Small intestine (tissue), 7 donors: Measurements from ENCODE around the gene KRT31. TPM values are rescaled to one million over a fixed set of nuclear protein-coding genes. Genes with fewer than 3 reads are reported as not detected.
A peak's percentile ranks its signal among the peaks of the same experiment; 100 is the strongest.
"Not testable (repeated sequence)": the region's sequence is repeated elsewhere in the genome, so short reads cannot be mapped to it uniquely, and the experiment has no call there.

Experiments
- DNase-seq, 2 donors: peaks; one replicate each; pipeline versions ENCODE4 v3.0.0 to v3.0.0-alpha.2; 2013
- FAIRE-seq: peaks from 2 replicates; lab custom pipeline; 2012; peaks lifted over from hg19 to GRCh38; lab: Jason Lieb, UNC
- H3K27ac ChIP-seq, 3 donors: one replicate each; pipeline ENCODE4 v1.5.1; 2013; ENCODE audit warnings: low read length in 2 of 3, mild to moderate bottlenecking in 2 of 3, control low read depth in 1 of 3, inconsistent platforms in 1 of 3, low read depth in 1 of 3, moderate library complexity in 1 of 3
- H3K27me3 ChIP-seq, 3 donors: one replicate each; pipeline ENCODE4 v1.6.1; 2013; ENCODE audit warnings: low read length in 3 of 3, inconsistent platforms in 1 of 3; ENCODE audit not compliant: control insufficient read depth in 3 of 3, insufficient read depth in 3 of 3
- H3K36me3 ChIP-seq, 3 donors: one replicate each; pipeline ENCODE4 v1.6.1; 2013; ENCODE audit warnings: low read length in 3 of 3, inconsistent platforms in 1 of 3, low read depth in 1 of 3, mild to moderate bottlenecking in 1 of 3, moderate library complexity in 1 of 3; ENCODE audit not compliant: control insufficient read depth in 3 of 3, insufficient read depth in 2 of 3
- H3K4me1 ChIP-seq, 3 donors: one replicate each; pipeline ENCODE4 v1.6.1; 2013; ENCODE audit warnings: low read length in 2 of 3, inconsistent platforms in 1 of 3, low read depth in 1 of 3, mild to moderate bottlenecking in 1 of 3, moderate library complexity in 1 of 3; ENCODE audit not compliant: control insufficient read depth in 3 of 3, insufficient read depth in 2 of 3
- H3K4me3 ChIP-seq, 3 donors: one replicate each; pipeline ENCODE4 v1.5.1; 2013; ENCODE audit warnings: low read length in 3 of 3, control low read depth in 1 of 3, inconsistent platforms in 1 of 3, low read depth in 1 of 3, mild to moderate bottlenecking in 1 of 3, moderate library complexity in 1 of 3
- H3K9me3 ChIP-seq, 2 donors: one replicate each; pipeline ENCODE4 v1.6.1; 2013; ENCODE audit warnings: low read depth in 1 of 2, low read length in 1 of 2; ENCODE audit not compliant: control insufficient read depth in 2 of 2, insufficient read depth in 1 of 2
- WGBS, 3 donors: extraction: QIAGEN DNeasy Blood & Tissue Kit; methylation state at CpG; one replicate each; pipeline ENCODE4 v1.1.7; 2013; 5-methylcytosine and 5-hydroxymethylcytosine counted together
- polyA plus RNA-seq, 4 donors: library from polyadenylated mRNA; stranded (reverse) in 3 of 4; unstranded in 1 of 4; fragments of 200-250 nt in 3 of 4; fragments of 120-200 nt in 1 of 4; gene quantifications; one replicate each; pipeline versions ENCODE4 v1.2.1 to v1.2.3, GENCODE V29; 2013
- donor health status: healthy with polysubstance abuse.
- donor health status: control.
- donor health status: control.
- donor health status: Bipolar disorder and iron deficiency.
- donor health status: healthy.

KRT31 gene
- polyA plus RNA-seq, 4 donors = not detected

DNA sequence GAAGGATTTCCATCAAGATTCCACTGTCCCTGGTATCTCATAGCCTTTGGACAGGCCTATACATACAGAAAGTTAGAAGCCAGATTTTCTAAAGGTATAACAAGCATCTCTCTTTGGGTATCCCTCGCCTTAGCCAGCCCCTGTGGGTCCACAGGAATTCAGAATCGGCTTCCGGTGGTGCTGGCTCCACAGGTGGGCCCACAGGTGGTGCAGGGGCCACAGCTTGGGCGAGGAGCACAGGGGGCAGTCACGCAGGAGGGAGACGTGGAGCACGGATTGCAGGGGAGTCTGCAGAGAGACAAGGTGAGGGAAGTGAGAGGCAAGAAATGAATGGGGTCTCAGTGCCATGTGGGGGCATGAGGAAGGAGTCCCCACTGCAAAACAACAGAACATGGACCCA, 39.8 kb upstream of the KRT31 start:
- Histone ChIP-seq H3K4me1 (no peaks in the 10 kb centered on the region), H3K27ac (no peak overlapping the region), H3K9me3 (no peaks in the 10 kb centered on the region), H3K36me3 (no peaks in the 10 kb centered on the region), H3K4me3 (no peak overlapping the region), H3K27me3 (peaks cover 0 to 10% (median 0%) of the 10 kb centered on the region in 3 donors)
- FAIRE-seq (no peak), DNase-seq (no peak)
- WGBS, 3 donors = 72 to 86% (median 82%) methylated on average over 7 of the region's 7 CpGs

GRCh38 chr17:41434415-41434814, 37.0 kb upstream of the KRT31 start:
- Histone ChIP-seq H3K4me1 (no peaks in the 10 kb centered on the region), H3K27ac (no peak overlapping the region), H3K27me3 (peaks cover 0 to 8% (median 2%) of the 10 kb centered on the region in 3 donors), H3K4me3 (no peak overlapping the region), H3K9me3 (no peaks in the 10 kb centered on the region), H3K36me3 (no peaks in the 10 kb centered on the region)
- FAIRE-seq = no peak
- 18 to 35% (median 35%) methylated on average over 5 of the region's 5 CpGs for WGBS, 3 donors
- peak; percentile 5 to 32 for DNase-seq

DNA sequence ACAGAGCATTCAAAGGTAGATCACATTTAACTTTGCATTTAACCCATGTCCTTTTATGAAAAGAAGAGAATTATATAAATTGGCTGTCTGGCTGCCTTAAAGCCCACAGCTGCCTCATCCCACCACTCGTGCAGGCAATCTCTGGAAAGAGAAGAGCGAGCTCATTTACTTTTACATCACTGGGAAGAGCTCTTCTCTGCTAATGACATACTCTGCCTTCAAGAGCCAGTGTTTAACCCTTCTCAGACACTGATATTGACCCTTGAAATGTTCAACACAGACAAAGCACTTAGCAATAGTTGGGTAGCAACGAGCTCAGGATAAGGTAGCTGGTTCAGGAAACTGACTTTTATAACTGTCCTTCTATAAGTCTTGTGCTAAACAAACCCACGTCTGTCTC, 36.6 kb upstream of the KRT31 start:
- WGBS, 3 donors = 40 to 45% (median 40%) methylated on average over 4 of the region's 4 CpGs
- Histone ChIP-seq H3K4me3 (no peak overlapping the region), H3K9me3 (no peaks in the 10 kb centered on the region), H3K36me3 (no peaks in the 10 kb centered on the region), H3K27me3 (peaks cover 0 to 8% (median 2%) of the 10 kb centered on the region in 3 donors), H3K27ac (no peak overlapping the region), H3K4me1 (no peaks in the 10 kb centered on the region)
- FAIRE-seq (no peak), DNase-seq (peak in 1 of 2 donors; percentile 10)

DNA sequence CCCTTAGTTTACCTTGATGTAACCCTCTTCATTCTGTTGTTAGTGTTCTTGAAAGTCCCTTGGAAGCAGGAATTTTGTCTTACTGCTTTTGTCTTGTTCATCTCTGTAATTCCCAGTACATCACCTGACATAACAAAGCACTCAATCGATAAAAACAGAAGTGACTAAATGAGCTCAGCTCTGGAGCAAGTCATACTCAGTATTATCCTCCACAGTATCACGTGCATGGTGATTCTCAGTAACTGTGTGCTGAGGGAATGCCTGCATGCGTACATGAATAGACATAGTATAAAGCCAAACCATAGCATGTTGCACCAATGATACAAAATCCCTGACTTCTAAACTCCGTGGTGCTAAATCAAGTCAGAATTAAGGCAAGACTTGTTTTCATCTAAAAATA, 36.2 kb upstream of the KRT31 start:
- H3K27me3 ChIP-seq = peaks cover 0 to 8% (median 4%) of the 10 kb centered on the region in 3 donors
- DNase-seq (no peak), FAIRE-seq (no peak)
- 56 to 65% (median 56%) methylated on average over 4 of the region's 4 CpGs for WGBS, 3 donors
- no peak overlapping the region for H3K4me3 ChIP-seq
- no peak overlapping the region for H3K27ac ChIP-seq
- H3K36me3 ChIP-seq = no peaks in the 10 kb centered on the region
- no peaks in the 10 kb centered on the region for H3K4me1 ChIP-seq
- no peaks in the 10 kb centered on the region for H3K9me3 ChIP-seq

- H3K9me3 ChIP-seq, H3K36me3 ChIP-seq, FAIRE-seq, H3K4me3 ChIP-seq, H3K27ac ChIP-seq, H3K4me1 ChIP-seq, DNase-seq: not testable (repeated sequence)
- WGBS, 3 donors = 73 to 78% (median 76%) methylated on average over 9 of the region's 9 CpGs
- H3K27me3 ChIP-seq = peaks cover 0 to 11% (median 4%) of the 10 kb centered on the region in 3 donors
Measured at GRCh38 chr17:41430376-41430775, 33.0 kb upstream of the KRT31 start.

DNA sequence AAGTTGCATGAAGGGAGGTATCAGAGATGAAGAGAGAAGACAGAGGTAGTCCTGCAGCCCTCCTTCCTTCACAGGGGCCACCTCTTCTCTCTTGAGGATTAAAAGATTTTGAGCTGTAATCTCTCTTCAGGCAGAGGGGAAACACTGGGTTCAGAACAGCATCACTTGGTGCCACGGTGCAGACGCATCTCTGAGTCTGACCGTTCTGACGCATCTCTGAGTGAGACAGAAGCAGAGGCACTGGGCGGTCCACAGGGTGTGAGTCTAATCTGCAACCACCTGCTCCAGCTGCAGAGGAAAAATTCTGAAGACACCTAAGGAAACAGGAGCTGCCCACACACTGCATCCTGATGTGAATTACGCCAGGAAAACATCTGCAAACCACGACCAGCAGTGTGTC, 32.3 kb upstream of the KRT31 start:
- no peak for FAIRE-seq

GRCh38 chr17:41428591-41429291, 31.3 kb upstream of the KRT31 start:
- WGBS, 3 donors = 65 to 69% (median 67%) methylated on average over 4 of the region's 4 CpGs
- no peaks in the 10 kb centered on the region for H3K36me3 ChIP-seq
- peaks cover 0 to 8% (median 4%) of the 10 kb centered on the region in 3 donors for H3K27me3 ChIP-seq
- no peak overlapping the region for H3K4me3 ChIP-seq
- H3K4me1 ChIP-seq = no peaks in the 10 kb centered on the region
- no peak overlapping the region for H3K27ac ChIP-seq
- H3K9me3 ChIP-seq = no peaks in the 10 kb centered on the region
- DNase-seq (no peak), FAIRE-seq (no peak)

More for the DNA sequence above, 32.3 kb upstream of the KRT31 start:
- no peak overlapping the region for H3K27ac ChIP-seq
- H3K4me1 ChIP-seq = no peaks in the 10 kb centered on the region
- no peak overlapping the region for H3K4me3 ChIP-seq
- no peak for DNase-seq
- peaks cover 0 to 8% (median 4%) of the 10 kb centered on the region in 3 donors for H3K27me3 ChIP-seq
- no peaks in the 10 kb centered on the region for H3K36me3 ChIP-seq
- WGBS, 3 donors = 71 to 74% (median 71%) methylated on average over 7 of the region's 7 CpGs
- H3K9me3 ChIP-seq = no peaks in the 10 kb centered on the region

GRCh38 chr17:41424111-41424635, 26.8 kb upstream of the KRT31 start, which contains the start of gene KRT37:
KRT37 (minus strand) TSS chr17:41424585; CDS start chr17:41424523, 62 bp downstream.
- FAIRE-seq = no peak
- H3K9me3 ChIP-seq = no peaks in the 10 kb centered on the region
- H3K36me3 ChIP-seq = no peaks in the 10 kb centered on the region
- no peak within 1 kb of the TSS for H3K4me3 ChIP-seq
- peaks cover 0 to 14% (median 3%) of the 10 kb centered on the region in 3 donors for H3K27me3 ChIP-seq
- H3K4me1 ChIP-seq = no peaks in the 10 kb centered on the region
- H3K27ac ChIP-seq = no peak within 1 kb of the TSS
- 91 to 93% (median 92%) methylated on average over 12 to 13 of the region's 13 CpGs for WGBS, 3 donors
- DNase-seq = no peak
